HPDE6-E6E7 (cell line): ENCODE measurements around the gene MIDN.

Experiments
- DNase-seq: peaks from one replicate; pipeline ENCODE4 v3.0.0; 2011; ENCODE audit warnings: missing footprints; ENCODE audit errors: extremely low spot score

The MIDN gene

GRCh38 chr19:1270213-1270853, 21.9 kb downstream of the MIDN start:
- DNase-seq = no peak

- DNase-seq = no peak
Measured at GRCh38 chr19:1270854-1271527, 22.6 kb downstream of the MIDN start.

- DNase-seq = no peak
Measured at GRCh38 chr19:1271528-1272422, 23.4 kb downstream of the MIDN start.

GRCh38 chr19:1272423-1273262, 24.3 kb downstream of the MIDN start:
- DNase-seq = no peak

- DNase-seq = no peak
Measured at GRCh38 chr19:1273263-1274041, 25.1 kb downstream of the MIDN start.

GRCh38 chr19:1274081-1274851, 25.9 kb downstream of the MIDN start:
- DNase-seq = no peak

- DNase-seq = no peak
Measured at GRCh38 chr19:1274852-1275259, 26.5 kb downstream of the MIDN start.

- peak; percentile 93 for DNase-seq
Measured at GRCh38 chr19:1275260-1275975, 27.0 kb downstream of the MIDN start, which contains the start of gene FAM174C. Gene FAM174C (plus strand): TSS chr19:1275530. CDS start chr19:1275550, 20 bp downstream.

- DNase-seq = no peak
Measured at GRCh38 chr19:1275976-1276627, 27.7 kb downstream of the MIDN start.

- DNase-seq = no peak
Measured at GRCh38 chr19:1276628-1277022, 28.2 kb downstream of the MIDN start.

GRCh38 chr19:1277061-1277460, 28.7 kb downstream of the MIDN start:
- DNase-seq = no peak

GRCh38 chr19:1278074-1278473, 29.7 kb downstream of the MIDN start:
- DNase-seq = no peak

- no peak for DNase-seq
Measured at GRCh38 chr19:1278713-1279660, 30.6 kb downstream of the MIDN start.

GRCh38 chr19:1279782-1280341, 31.5 kb downstream of the MIDN start:
- DNase-seq = no peak

GRCh38 chr19:1280636-1281568, 32.5 kb downstream of the MIDN start:
- no peak for DNase-seq
